GM12892 (cell line): ENCODE results near the gene CNTNAP5.

Source experiments
- POLR2A ChIP-seq: IDR thresholded peaks from 2 replicates; pipeline ENCODE4 v1.6.1; 2011; ENCODE audit warnings: low read depth, low read length, control low read depth
- POLR2AphosphoS5 ChIP-seq: IDR thresholded peaks from 2 replicates; pipeline ENCODE4 v1.6.1; 2011; ENCODE audit warnings: low read depth, low read length, control low read depth
- TAF1 ChIP-seq: IDR thresholded peaks from 2 replicates; pipeline ENCODE4 v1.6.1; 2011; ENCODE audit warnings: low read depth, mild to moderate bottlenecking, control low read depth, low read length, borderline replicate concordance

DNA sequence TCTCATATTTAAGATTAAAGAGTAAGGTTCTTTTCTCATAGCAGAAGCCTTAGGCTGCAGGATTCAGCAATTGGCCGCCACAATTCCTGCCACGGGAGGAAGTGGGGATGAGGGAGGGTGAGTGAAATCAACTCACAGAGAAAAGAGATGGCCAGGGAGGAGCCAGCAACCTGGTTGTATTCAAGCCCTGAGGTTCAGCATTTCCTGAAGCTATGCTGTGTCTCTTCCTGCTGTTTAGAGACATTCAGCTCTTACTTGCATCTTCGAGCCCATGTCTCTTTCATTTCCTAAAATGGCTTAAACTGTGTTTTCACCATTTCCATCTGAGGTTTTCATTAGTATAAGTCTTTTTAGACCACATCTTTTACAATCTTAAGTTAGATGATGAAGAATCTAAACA, 522.6 kb downstream of the CNTNAP5 start:
- TF ChIP-seq POLR2AphosphoS5 (no peak), POLR2A (no peak), TAF1 (no peak)
